Measurements from ENCODE around the gene STXBP3. TPM values are rescaled to one million over a fixed set of nuclear protein-coding genes. Genes with fewer than 3 reads are reported as not detected.

STXBP3 gene
- total and polyA plus RNA-seq, 2 of the 8 experiments (the other 6 are each of a cell fraction or from before 2014, with no cell fraction given): 6.0 to 38.5 TPM

DNA sequence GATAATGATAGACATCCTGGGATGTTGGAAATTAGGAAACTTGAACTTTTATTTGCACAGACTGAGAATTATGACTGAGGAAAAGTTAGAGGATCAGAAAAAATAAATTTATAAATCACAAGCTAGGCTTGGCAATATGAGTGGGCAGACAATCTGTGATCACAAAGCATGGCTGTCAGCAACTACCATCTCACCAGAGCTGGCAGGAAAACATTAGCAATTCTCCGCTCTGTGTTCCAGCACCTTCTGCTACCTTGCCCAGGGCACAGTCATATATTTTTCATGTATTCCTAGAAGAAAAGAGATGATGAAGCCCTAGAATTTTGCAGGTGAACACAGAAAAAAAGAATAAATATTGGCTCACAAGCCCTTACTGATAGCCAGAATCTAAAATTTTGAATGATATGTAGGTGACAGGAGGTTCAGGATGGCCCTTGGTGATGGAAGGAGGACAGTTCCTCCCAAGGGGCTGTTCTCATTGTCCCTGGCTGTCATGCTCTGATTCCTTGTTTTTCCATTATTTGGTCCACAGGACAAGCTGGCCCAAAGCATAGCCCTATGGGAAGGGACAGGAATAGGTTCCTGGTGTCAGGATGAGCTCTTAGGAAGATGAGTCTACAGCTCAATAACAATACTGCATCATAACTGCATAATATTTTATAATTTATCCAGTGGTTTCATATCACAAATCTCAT, 12.2 kb upstream of the STXBP3 start (continued):
- no peak for TF ChIP-seq CHD7 (IDR thresholded peaks at IDR 0.05; ENCODE audit: insufficient replicate concordance, low read length)
- TF ChIP-seq POLR2A (IDR thresholded peaks at IDR 0.05; ENCODE audit: control extremely low read depth in 1 of 2, low read depth in 2 of 2, low read length in 2 of 2): no peak
- no peak for TF ChIP-seq SP4 (IDR thresholded peaks at IDR 0.05; ENCODE audit: low read length)
- TF ChIP-seq TAF1 (IDR thresholded peaks at IDR 0.05; ENCODE audit: low read depth, low read length): no peak
- no peak for TF ChIP-seq ZNF274 (IDR thresholded peaks at IDR 0.05; ENCODE audit: borderline replicate concordance, extremely low read depth, low read length)
- no peak for TF ChIP-seq SAP30 (IDR thresholded peaks at IDR 0.05; ENCODE audit: insufficient read depth, insufficient replicate concordance, low read length)
- no peak for TF ChIP-seq CTCF (IDR thresholded peaks at IDR 0.05; ENCODE audit: control extremely low read depth in 1 of 3, insufficient read depth in 1 of 3, low read depth in 1 of 3, low read length in 3 of 3)
- TF ChIP-seq POU5F1 (IDR thresholded peaks at IDR 0.05; ENCODE audit: low read depth, low read length): no peak
